ENCODE data around the gene SLC9B2.
A peak's percentile ranks its signal among the peaks of the same experiment; 100 is the strongest.

SLC9B2 gene, protein sequence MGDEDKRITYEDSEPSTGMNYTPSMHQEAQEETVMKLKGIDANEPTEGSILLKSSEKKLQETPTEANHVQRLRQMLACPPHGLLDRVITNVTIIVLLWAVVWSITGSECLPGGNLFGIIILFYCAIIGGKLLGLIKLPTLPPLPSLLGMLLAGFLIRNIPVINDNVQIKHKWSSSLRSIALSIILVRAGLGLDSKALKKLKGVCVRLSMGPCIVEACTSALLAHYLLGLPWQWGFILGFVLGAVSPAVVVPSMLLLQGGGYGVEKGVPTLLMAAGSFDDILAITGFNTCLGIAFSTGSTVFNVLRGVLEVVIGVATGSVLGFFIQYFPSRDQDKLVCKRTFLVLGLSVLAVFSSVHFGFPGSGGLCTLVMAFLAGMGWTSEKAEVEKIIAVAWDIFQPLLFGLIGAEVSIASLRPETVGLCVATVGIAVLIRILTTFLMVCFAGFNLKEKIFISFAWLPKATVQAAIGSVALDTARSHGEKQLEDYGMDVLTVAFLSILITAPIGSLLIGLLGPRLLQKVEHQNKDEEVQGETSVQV

DNA sequence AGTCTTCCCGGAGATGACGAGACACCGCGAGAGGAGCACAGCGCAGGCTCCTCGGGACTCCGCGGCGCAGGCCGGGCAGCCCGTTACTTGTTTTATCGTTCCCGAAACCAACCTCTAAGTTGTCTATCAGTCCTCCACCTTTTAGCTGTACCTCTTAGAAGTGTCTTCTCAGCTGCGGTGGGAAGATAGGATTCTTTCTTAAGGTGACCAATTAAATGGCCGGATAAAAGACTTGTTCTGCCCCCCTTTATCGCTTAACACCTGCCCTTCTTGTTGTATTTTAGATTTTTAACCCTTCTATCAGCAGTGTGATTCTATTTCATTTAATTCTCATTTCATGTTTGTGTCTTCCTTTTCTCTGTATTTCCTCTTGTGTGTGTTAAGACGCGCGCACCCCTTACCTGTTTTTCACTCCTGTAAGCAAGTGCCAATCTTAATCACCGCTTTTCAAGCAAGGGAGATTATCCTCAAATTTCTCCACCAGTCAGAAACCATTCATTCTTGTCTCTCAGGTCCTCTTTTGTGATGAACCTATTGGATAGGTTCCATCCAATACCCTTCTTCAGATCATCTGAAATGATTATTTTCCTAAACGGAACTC is at the start of gene SLC9B2:
Gene SLC9B2, minus strand, starts transcription at position 15 of the 601 bp plus-strand sequence. CDS start 9,211 bp downstream, outside the sequence.
- H3K27ac ChIP-seq (ENCODE audit: low read length): no peak within 1 kb of the TSS
- no peaks in the 10 kb centered on the region for H3K36me3 ChIP-seq (ENCODE audit: control insufficient read depth, low read depth, low read length)
- peaks cover 8% of the 10 kb centered on the region for H3K4me1 ChIP-seq (ENCODE audit: control insufficient read depth, low read depth, low read length)
- peak within 1 kb of the TSS; percentile 72 for H3K9ac ChIP-seq (ENCODE audit: low read length)
- H3K9me3 ChIP-seq (ENCODE audit: control insufficient read depth, low read depth, low read length): no peaks in the 10 kb centered on the region
- peaks cover 35% of the 10 kb centered on the region for H3K27me3 ChIP-seq (ENCODE audit: control insufficient read depth, insufficient read depth, low read length)
- peak within 1 kb of the TSS; percentile 69 for H3K4me3 ChIP-seq (ENCODE audit: low read length)

DNA sequence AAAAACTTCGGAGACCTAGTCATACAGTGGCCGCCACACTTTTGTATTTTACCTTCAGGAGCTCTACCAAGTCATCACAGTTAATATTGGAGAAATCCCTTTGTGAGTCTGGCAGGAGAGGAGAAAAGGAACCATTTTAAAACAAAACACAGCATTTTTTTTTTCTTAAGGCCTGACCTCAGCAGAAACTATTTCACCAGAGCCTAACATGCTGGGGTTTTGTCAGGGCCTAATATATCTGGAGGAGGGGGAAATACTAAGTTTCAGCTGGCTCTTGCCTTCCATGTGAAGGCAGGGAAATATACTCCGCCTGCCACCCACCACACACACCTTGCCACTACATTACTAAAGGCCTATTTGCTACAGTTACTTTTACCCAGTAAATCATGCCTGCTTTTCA is 49.6 kb upstream of the SLC9B2 start:
- Histone ChIP-seq H3K4me3 (ENCODE audit: low read length) (no peak overlapping the region), H3K4me1 (ENCODE audit: control insufficient read depth, low read depth, low read length) (no peaks in the 10 kb centered on the region), H3K27ac (ENCODE audit: low read length) (no peak overlapping the region), H3K27me3 (ENCODE audit: control insufficient read depth, insufficient read depth, low read length) (no peaks in the 10 kb centered on the region), H3K9ac (ENCODE audit: low read length) (no peak overlapping the region), H3K9me3 (ENCODE audit: control insufficient read depth, low read depth, low read length) (no peaks in the 10 kb centered on the region), H3K36me3 (ENCODE audit: control insufficient read depth, low read depth, low read length) (peaks cover 38% of the 10 kb centered on the region)

DNA sequence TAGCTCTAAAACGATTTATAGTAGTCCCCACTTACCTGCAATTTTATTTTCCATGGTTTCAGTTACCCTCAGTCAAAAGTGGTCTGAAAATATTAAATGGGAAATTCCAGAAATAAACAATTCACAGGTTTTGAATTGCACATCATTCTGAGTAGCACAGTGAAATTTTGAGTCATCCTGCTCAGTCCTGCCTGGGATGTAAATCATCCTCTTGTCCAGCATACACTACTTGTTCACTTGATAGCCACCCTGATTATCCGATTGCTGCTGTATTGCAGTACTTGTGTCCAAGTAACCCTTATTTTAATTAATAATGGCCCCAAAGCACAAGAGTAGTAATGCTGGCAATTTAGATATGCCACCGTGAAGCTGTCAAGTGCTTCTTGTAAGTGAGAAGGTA is 46.6 kb upstream of the SLC9B2 start:
- H3K9ac ChIP-seq (ENCODE audit: low read length): no peak overlapping the region
- H3K4me3 ChIP-seq (ENCODE audit: low read length): no peak overlapping the region
- no peak overlapping the region for H3K27ac ChIP-seq (ENCODE audit: low read length)
- peaks cover 39% of the 10 kb centered on the region for H3K36me3 ChIP-seq (ENCODE audit: control insufficient read depth, low read depth, low read length)
- H3K4me1 ChIP-seq (ENCODE audit: control insufficient read depth, low read depth, low read length): no peaks in the 10 kb centered on the region
- no peaks in the 10 kb centered on the region for H3K9me3 ChIP-seq (ENCODE audit: control insufficient read depth, low read depth, low read length)
- no peaks in the 10 kb centered on the region for H3K27me3 ChIP-seq (ENCODE audit: control insufficient read depth, insufficient read depth, low read length)

DNA sequence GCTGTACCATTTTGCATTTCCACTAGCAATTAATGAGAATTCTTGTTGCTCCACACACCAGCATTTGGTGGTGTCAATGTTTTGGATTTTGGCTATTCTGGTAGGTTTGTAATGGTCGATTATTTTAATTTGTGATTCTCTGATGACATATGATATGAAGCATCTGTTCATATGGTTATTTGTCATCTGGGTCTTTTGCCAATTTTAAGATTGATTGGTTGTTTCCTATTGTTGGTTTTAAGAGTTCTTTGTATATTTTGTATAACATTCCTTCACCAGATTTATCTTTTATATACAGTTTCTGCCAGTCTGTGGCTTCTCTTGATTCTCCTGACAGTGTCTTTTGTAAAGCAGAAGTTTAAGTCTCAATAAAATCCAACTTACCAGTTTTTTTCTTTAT is 41.6 kb upstream of the SLC9B2 start:
- Histone ChIP-seq H3K9me3 (ENCODE audit: control insufficient read depth, low read depth, low read length) (no peaks in the 10 kb centered on the region), H3K36me3 (ENCODE audit: control insufficient read depth, low read depth, low read length) (peaks cover 53% of the 10 kb centered on the region), H3K27ac (ENCODE audit: low read length) (no peak overlapping the region), H3K4me1 (ENCODE audit: control insufficient read depth, low read depth, low read length) (no peaks in the 10 kb centered on the region), H3K9ac (ENCODE audit: low read length) (no peak overlapping the region), H3K4me3 (ENCODE audit: low read length) (no peak overlapping the region), H3K27me3 (ENCODE audit: control insufficient read depth, insufficient read depth, low read length) (no peaks in the 10 kb centered on the region)

DNA sequence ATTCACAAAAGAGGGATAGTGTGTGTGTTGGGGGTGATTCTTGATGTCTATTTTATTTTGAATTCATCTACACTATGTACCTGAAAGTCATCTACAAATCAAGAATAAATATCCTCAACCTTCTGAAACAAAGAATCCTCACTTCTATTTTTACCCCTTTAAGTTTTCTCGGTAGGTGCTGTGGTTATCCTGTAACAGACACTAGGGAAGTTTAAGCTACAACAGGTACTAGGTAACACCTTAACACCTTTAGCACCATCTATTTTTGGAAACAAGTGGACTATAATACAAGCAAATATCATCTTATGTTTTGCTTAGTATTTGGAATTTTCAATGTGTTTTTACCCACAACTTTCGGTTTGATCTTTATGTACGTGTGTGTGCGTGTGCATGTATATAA is 35.0 kb upstream of the SLC9B2 start:
- H3K9me3 ChIP-seq (ENCODE audit: control insufficient read depth, low read depth, low read length): no peaks in the 10 kb centered on the region
- no peaks in the 10 kb centered on the region for H3K4me1 ChIP-seq (ENCODE audit: control insufficient read depth, low read depth, low read length)
- no peak overlapping the region for H3K27ac ChIP-seq (ENCODE audit: low read length)
- H3K36me3 ChIP-seq (ENCODE audit: control insufficient read depth, low read depth, low read length): peaks cover 64% of the 10 kb centered on the region
- no peak overlapping the region for H3K4me3 ChIP-seq (ENCODE audit: low read length)
- H3K27me3 ChIP-seq (ENCODE audit: control insufficient read depth, insufficient read depth, low read length): no peaks in the 10 kb centered on the region
- no peak overlapping the region for H3K9ac ChIP-seq (ENCODE audit: low read length)

DNA sequence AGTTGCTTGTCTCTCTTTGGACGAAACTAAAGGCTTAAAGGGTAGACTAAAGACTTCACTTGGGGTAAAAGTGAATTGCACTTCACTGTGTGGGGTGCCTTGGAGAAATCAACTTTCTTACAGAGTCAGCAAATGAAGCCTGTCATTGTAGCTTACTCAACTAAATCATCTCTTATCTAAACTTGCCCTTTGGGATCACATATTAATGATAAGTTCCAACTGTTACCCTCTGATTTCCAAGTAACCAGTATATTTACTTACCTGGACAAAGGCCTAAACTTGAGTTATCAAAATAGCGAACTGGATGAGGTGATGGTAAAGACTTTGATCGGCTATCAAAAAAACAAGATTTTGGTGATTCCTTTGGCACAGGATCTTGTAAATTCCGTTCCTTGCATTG is 32.0 kb upstream of the SLC9B2 start:
- Histone ChIP-seq H3K27ac (ENCODE audit: low read length) (no peak overlapping the region), H3K4me3 (ENCODE audit: low read length) (no peak overlapping the region), H3K4me1 (ENCODE audit: control insufficient read depth, low read depth, low read length) (no peaks in the 10 kb centered on the region), H3K9ac (ENCODE audit: low read length) (no peak overlapping the region), H3K27me3 (ENCODE audit: control insufficient read depth, insufficient read depth, low read length) (no peaks in the 10 kb centered on the region), H3K36me3 (ENCODE audit: control insufficient read depth, low read depth, low read length) (peaks cover 52% of the 10 kb centered on the region), H3K9me3 (ENCODE audit: control insufficient read depth, low read depth, low read length) (no peaks in the 10 kb centered on the region)

DNA sequence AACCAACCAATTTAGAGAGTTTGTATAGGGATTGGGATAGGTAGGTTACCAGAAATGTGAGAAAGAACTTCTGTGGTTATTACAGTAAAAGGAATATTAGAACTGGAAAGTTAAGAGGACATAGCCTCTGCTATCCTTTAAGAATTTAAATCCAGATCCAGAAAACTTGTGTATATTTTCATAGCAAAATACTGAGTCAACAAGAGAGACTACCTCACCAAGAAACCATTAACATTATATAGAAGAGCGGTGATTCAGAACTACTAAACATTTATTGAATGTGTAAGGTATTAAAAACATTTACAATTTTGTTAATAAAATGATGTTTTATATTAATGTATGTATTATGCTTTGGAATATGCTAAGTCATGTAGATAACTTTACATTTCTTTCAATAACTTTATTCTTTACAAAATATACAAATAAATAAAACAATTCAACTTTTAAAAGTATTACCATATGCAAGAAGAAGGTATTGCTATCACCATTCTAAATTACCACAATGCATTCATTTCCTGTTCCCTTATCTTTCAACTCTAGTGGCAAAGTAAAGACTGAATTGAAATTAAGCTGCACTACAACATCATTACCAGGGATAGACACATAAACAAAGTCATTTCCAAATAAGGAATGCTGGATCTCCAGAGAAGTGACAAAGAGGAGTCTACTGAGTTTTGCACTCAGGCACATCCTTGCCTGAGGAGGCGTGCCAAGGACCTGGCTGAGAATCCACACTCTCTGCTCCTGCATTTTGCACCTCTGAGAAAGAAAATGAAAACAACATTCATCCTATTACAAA is 29.2 kb upstream of the SLC9B2 start:
- H3K36me3 ChIP-seq (ENCODE audit: control insufficient read depth, low read depth, low read length): peaks cover 44% of the 10 kb centered on the region

DNA sequence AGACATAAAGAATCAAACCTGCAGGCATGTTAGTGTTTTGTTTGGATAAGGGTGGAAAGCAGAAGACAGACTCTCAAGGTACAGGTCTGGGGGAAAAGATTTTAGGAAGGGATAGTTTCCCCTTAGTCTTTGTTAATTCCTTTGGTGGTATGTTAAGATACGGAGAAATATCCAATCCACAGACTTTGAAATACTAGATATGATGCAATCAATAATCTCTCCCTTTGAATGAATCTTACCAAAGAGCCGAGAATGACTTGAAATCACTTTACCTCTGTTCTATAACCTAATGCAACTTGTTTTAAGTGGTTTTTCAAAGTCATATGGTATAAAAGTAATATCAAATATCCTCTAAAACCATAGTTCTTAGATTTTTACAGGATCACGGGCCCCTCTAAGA is 28.3 kb upstream of the SLC9B2 start:
- Histone ChIP-seq H3K9me3 (ENCODE audit: control insufficient read depth, low read depth, low read length) (no peaks in the 10 kb centered on the region), H3K27me3 (ENCODE audit: control insufficient read depth, insufficient read depth, low read length) (no peaks in the 10 kb centered on the region), H3K36me3 (ENCODE audit: control insufficient read depth, low read depth, low read length) (peaks cover 35% of the 10 kb centered on the region), H3K9ac (ENCODE audit: low read length) (no peak overlapping the region), H3K4me3 (ENCODE audit: low read length) (no peak overlapping the region), H3K4me1 (ENCODE audit: control insufficient read depth, low read depth, low read length) (no peaks in the 10 kb centered on the region), H3K27ac (ENCODE audit: low read length) (no peak overlapping the region)

More for the DNA sequence above, 29.2 kb upstream of the SLC9B2 start:
- Histone ChIP-seq H3K9ac (ENCODE audit: low read length) (no peak overlapping the region), H3K4me3 (ENCODE audit: low read length) (no peak overlapping the region), H3K27me3 (ENCODE audit: control insufficient read depth, insufficient read depth, low read length) (no peaks in the 10 kb centered on the region), H3K27ac (ENCODE audit: low read length) (no peak overlapping the region), H3K9me3 (ENCODE audit: control insufficient read depth, low read depth, low read length) (no peaks in the 10 kb centered on the region), H3K4me1 (ENCODE audit: control insufficient read depth, low read depth, low read length) (no peaks in the 10 kb centered on the region)

DNA sequence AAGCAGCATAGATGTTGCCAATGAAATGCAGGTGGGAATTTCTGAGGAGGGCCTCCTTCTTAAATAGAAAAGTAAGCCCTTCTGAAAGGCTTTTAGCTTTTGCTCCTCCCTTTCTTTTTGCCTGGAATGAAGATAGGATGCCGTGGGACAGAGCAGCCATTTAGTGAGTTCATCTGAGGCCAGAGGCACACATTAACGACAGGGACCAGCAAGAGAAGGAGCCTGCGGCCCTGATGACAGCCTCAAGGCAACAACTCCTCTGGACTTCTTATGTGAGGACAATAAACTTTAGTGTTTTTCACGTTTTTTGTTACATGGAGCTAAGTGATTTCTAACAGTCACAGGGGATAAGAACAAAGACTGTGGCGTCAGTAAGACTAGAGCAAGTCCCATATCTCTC is 24.1 kb upstream of the SLC9B2 start:
- Histone ChIP-seq H3K36me3 (ENCODE audit: control insufficient read depth, low read depth, low read length) (no peaks in the 10 kb centered on the region), H3K27ac (ENCODE audit: low read length) (no peak overlapping the region), H3K4me1 (ENCODE audit: control insufficient read depth, low read depth, low read length) (peaks cover 8% of the 10 kb centered on the region), H3K9ac (ENCODE audit: low read length) (no peak overlapping the region), H3K4me3 (ENCODE audit: low read length) (no peak overlapping the region), H3K27me3 (ENCODE audit: control insufficient read depth, insufficient read depth, low read length) (no peaks in the 10 kb centered on the region), H3K9me3 (ENCODE audit: control insufficient read depth, low read depth, low read length) (no peaks in the 10 kb centered on the region)

DNA sequence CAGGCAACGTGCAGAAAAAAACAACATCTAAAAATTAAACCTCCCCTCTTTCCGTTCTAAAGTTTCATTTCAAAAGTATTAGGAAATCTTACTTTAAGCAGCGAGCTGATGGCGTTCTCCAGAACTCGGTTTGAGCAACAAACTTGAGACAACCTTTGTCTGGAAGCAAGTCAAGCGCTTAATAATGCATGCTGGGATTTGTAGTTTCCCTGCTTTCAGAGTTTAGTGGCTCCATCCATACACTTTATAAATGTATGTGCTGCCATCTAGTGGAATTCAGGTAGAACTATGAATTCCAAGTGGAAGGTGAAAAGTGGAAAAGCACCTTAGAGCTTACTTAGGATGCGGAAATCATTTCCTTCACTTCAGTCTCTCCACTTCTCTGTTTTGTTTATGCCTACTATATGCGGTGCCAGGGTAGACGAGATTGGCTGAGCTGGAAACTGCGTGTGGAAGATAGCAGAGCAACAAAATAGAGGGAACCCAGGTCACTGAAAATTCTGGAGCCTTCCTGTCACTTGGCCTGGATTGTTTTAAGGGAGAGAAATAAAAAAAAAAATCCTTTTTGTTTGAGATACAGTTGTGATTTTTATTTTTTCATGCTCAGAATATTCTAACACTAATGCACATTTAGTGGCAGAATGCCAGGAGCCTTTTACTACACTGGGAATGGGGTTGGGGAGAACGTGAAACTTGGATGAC is 23.3 kb upstream of the SLC9B2 start, which contains the start of gene BDH2:
Gene BDH2, minus strand, starts transcription at position 144 of the 702 bp plus-strand sequence. CDS start 3,580 bp downstream, outside the sequence.
- Histone ChIP-seq H3K27me3 (ENCODE audit: control insufficient read depth, insufficient read depth, low read length) (no peaks in the 10 kb centered on the region), H3K4me3 (ENCODE audit: low read length) (peak within 1 kb of the TSS; percentile 98), H3K4me1 (ENCODE audit: control insufficient read depth, low read depth, low read length) (peaks cover 8% of the 10 kb centered on the region), H3K9me3 (ENCODE audit: control insufficient read depth, low read depth, low read length) (no peaks in the 10 kb centered on the region), H3K27ac (ENCODE audit: low read length) (peak within 1 kb of the TSS; percentile 82), H3K36me3 (ENCODE audit: control insufficient read depth, low read depth, low read length) (no peaks in the 10 kb centered on the region), H3K9ac (ENCODE audit: low read length) (peak within 1 kb of the TSS; percentile 95)

Measured in iPS-18a (cell line).